ENCODE measurements around the gene OGA.
"Not testable (repeated sequence)": the region's sequence is repeated elsewhere in the genome, so short reads cannot be mapped to it uniquely, and the experiment has no call there.

OGA gene

GRCh38 chr10:101807158-101807557 is 11.1 kb downstream of the OGA start:
- TF ChIP-seq CTCF (conservative IDR thresholded peaks at IDR 0.05; ENCODE audit: low read depth, low read length): no peak

DNA sequence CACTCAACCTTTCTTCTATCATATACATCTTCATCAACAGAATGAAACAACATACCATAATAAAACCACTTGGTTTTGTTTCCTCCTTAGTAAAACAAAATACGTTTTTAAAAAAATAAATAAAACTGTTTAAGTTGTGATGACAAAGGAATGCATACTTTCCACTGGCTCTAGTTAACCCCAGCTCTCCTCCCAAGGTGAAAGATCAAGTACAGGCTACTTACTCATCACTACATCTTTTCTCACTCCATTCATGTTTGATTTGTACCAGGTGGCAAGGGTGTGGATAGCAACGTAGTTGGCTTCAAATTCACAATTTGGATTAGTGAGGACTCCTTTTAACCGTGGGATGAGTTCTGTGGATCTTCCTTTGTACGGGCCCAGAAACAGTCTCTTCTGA is 14.7 kb downstream of the OGA start:
- no peak for DNase-seq (ENCODE audit: low read depth)
- H3K4me3 ChIP-seq (ENCODE audit: low read depth, low read length): no peak overlapping the region
- TF ChIP-seq CTCF (conservative IDR thresholded peaks at IDR 0.05; ENCODE audit: low read depth, low read length): no peak

More at GRCh38 chr10:101807158-101807557, 11.1 kb downstream of the OGA start:
- H3K4me3 ChIP-seq (ENCODE audit: low read depth, low read length): no peak overlapping the region
- no peak for DNase-seq (ENCODE audit: low read depth)

DNA sequence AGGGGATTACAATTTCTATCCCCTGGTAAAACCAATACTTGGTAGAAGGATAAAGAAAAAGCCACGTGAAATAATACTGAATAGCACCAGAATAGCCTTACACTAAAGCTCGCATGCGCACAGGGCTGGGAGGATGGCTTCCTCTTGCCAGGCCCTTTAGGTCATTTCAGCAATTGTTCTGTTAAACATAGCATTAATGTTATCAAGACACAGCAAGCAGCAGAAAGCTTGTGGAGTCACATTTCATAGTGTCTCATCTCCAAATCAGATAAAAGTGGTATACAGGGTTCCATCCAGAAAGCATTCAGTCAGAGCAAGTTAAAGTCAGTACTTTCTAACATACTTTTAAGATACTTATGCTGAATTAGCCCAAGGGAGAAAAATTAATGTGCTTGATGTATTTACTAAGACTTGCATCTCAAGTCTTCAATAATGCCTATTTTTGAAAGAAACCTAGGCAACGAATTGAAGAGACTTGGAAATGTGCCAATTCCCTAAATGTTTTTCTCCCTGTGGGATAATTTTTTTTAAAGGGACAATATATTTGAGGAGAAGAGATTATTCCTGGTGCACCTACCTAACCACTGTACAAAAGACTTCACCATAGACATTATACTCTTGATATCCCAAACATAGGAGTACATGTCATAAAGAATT is 20.7 kb downstream of the OGA start:
- no peak overlapping the region for H3K4me3 ChIP-seq (ENCODE audit: low read depth, low read length)
- no peak for TF ChIP-seq CTCF (conservative IDR thresholded peaks at IDR 0.05; ENCODE audit: low read depth, low read length)
- DNase-seq (ENCODE audit: low read depth): no peak

- no peak for TF ChIP-seq CTCF (conservative IDR thresholded peaks at IDR 0.05; ENCODE audit: low read depth, low read length)
- H3K4me3 ChIP-seq (ENCODE audit: low read depth, low read length): no peak overlapping the region
- no peak for DNase-seq (ENCODE audit: low read depth)
Measured at GRCh38 chr10:101793526-101793925, 24.7 kb downstream of the OGA start.

DNA sequence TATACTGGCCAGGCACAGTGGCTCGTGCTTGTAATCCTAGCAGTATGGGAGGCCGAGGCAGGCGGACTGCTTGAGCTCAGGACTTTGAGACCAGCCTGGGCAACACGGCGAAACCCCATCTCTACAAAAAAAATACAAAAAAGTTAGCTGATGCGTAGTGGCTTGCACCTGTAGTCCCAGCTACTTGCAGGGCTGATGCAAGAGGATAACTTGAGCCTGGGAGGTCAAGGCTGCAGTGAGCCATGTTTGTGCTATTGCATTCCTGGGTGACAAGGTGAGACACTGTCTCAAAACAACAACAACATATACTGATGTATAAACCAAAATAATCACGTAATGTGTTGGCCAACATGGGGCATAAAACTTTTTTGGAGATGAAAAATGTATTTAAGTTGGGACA is 28.6 kb downstream of the OGA start:
- no peak overlapping the region for H3K4me3 ChIP-seq (ENCODE audit: low read depth, low read length)
- DNase-seq (ENCODE audit: low read depth): no peak
- TF ChIP-seq CTCF (conservative IDR thresholded peaks at IDR 0.05; ENCODE audit: low read depth, low read length): no peak

GRCh38 chr10:101789231-101789630 is 29.0 kb downstream of the OGA start:
- DNase-seq (ENCODE audit: low read depth): not testable (repeated sequence)

GRCh38 chr10:101785801-101786200 is 32.4 kb downstream of the OGA start:
- no peak for DNase-seq (ENCODE audit: low read depth)
- no peak overlapping the region for H3K4me3 ChIP-seq (ENCODE audit: low read depth, low read length)
- TF ChIP-seq CTCF (conservative IDR thresholded peaks at IDR 0.05; ENCODE audit: low read depth, low read length): no peak

More at GRCh38 chr10:101789231-101789630, 29.0 kb downstream of the OGA start:
- H3K4me3 ChIP-seq (ENCODE audit: low read depth, low read length): not testable (repeated sequence)

Data from choroid plexus epithelial cell (primary cell).